Peyer's patch (tissue), 4 donors: Measurements from ENCODE around the gene DNMT1.

Source experiments
- CTCF ChIP-seq, 6 experiments: fragments of 450-650 bp in 4 of 6; fragments of 200-600 bp in 2 of 6; sonication (generic) in 1 of 6; IDR thresholded peaks; one replicate each; pipeline ENCODE4 v1.5.1; 2017 to 2019; ENCODE audit warnings: antibody characterized with exemption in 6 of 6, mild to moderate bottlenecking in 3 of 6, moderate library complexity in 1 of 6
- POLR2A ChIP-seq, 2 donors: fragments of 450-650 bp; IDR thresholded peaks; one replicate each; pipeline ENCODE4 v1.5.1; 2017; ENCODE audit warnings: antibody characterized with exemption in 2 of 2, mild to moderate bottlenecking in 2 of 2, moderate library complexity in 2 of 2

- TF ChIP-seq CTCF (IDR thresholded peaks at IDR 0.05) (no peak), POLR2A (IDR thresholded peaks at IDR 0.05) (peak; percentile 30 to 32)
These were observed 88.4 kb downstream of the DNMT1 start, which contains the start of gene PPAN for GRCh38 chr19:10106100-10106936.
